GM21723 (cell line): ENCODE measurements around the gene CD96.
A peak's percentile ranks its signal among the peaks of the same experiment; 100 is the strongest.
"Not testable (repeated sequence)": the region's sequence is repeated elsewhere in the genome, so short reads cannot be mapped to it uniquely, and the experiment has no call there.

Experiments used
- ATAC-seq: cut with Tn5 transposase; IDR thresholded peaks from one replicate; pipeline ENCODE4 v1.9.1; 2021; ENCODE audit warnings: mild to moderate bottlenecking, moderate library complexity; ENCODE audit not compliant: unreplicated experiment

CD96 gene, protein sequence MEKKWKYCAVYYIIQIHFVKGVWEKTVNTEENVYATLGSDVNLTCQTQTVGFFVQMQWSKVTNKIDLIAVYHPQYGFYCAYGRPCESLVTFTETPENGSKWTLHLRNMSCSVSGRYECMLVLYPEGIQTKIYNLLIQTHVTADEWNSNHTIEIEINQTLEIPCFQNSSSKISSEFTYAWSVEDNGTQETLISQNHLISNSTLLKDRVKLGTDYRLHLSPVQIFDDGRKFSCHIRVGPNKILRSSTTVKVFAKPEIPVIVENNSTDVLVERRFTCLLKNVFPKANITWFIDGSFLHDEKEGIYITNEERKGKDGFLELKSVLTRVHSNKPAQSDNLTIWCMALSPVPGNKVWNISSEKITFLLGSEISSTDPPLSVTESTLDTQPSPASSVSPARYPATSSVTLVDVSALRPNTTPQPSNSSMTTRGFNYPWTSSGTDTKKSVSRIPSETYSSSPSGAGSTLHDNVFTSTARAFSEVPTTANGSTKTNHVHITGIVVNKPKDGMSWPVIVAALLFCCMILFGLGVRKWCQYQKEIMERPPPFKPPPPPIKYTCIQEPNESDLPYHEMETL

DNA sequence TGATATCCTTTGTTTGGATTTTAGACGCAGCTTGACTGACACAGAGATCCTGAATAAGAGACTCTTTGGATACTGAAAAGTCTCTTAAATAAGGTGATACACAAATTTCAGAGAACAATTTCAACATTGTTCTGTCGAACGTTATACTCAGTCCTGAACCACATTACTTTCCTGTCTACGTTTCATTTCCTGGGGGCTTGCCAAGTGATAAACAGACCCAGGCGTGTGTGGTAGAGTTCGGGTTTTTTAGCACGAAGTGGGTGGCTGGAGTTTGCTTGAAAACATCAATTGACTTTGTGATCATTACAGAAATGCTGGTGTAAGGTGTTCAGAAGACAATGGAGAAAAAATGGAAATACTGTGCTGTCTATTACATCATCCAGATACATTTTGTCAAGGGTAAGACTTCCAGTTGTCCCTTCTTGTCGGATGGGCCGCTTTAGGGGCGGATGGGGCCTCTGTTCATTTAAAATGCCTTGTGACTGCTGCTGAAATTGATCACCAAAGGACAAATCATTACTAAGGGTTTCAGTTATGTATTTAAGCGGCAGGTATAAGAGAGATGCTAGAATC is at the start of gene CD96:
CD96 (plus strand) TSS at position 287 of the 573 bp plus-strand sequence; CDS start at position 339, 52 bp downstream.
- peak; percentile 52 for ATAC-seq

DNA sequence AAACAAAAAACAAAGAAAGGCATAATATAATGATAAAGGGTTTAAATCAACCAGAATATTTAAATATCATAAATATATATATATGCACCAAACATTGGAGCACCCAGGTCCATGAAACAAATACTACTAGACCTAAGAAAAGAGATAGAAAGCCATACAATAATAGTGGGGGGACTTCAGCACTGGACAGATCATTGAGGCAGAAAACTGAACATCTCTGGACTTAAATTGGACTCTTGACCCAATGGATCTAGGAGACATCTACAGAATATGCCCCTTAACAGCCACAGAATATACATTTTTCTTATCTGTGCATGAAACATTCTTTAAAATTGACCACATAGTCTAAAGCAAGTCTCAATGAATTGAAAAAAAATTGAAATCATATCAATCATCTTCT is 48.7 kb upstream of the CD96 start:
- no peak for ATAC-seq

DNA sequence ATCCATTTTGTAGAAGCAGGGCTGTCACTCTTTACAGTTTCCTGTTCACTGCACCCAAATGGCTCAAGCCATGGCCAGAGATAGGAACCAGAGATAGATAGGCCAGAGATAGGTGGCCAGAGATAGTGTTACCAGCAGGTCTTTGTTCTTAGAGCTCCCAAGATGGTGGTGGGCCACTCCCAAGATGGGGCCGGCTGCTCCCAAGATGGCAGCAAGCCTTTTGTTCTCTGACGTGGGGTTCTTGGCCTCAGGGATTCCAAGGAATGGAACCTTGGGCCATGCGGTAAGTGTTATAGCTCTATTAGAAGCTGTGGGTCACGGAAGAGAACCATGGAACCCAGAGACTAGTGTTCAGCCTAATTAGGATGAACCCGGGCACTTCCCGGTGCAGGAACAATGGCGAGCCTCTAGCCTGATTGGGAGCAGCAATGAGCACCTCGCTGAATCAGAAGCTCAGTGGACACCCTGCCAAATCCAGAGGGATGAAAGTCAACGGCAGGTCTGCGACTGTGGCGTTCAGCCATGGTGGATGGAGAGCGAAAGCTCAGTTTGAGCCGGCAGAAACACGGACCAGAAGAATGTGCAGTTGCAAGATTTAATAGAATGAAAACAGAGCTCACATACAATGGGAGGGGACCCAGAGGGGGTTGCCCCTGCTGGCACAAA is 45.0 kb upstream of the CD96 start:
- ATAC-seq, result no peak

- ATAC-seq, result no peak
Observed at GRCh38 chr3:111498022-111498421, 44.0 kb upstream of the CD96 start.

GRCh38 chr3:111506435-111506834 is 35.6 kb upstream of the CD96 start:
- peak; percentile 71 for ATAC-seq

- no peak for ATAC-seq
Observed at GRCh38 chr3:111509308-111509707, 32.7 kb upstream of the CD96 start.

- ATAC-seq, result no peak
Observed at GRCh38 chr3:111517801-111518200, 24.2 kb upstream of the CD96 start.

DNA sequence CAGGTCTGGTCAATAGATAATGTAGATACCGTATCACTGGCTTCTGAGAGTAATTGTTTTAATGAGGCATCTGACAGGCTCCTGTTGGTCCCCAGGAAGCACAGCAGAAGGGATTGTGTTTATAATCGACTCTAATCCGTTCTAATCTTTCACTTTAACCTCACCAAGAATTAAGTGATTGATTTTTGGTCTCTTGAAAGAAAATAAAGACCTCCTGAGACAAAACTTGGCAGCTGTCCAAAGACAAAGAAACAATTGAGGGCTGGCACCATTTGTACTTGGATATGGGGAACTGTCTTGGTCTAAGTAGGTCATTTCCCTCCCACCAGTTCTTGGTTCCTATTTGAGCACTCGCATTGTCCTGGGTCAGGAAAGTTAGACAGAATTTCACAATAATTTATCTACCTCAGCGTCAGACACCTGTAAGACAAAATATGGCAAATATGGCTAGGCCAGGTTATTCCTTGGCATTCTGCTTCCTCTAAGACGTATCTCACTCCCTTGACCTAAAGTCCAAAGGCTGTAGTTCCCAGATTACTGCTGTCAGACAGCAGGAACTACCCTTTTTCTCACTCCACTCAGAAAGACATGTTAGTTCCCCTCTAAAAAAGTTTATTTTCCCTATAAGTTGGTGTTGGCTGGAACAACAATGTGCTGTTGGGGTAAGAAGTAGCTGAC is 22.7 kb upstream of the CD96 start:
- ATAC-seq, result no peak

DNA sequence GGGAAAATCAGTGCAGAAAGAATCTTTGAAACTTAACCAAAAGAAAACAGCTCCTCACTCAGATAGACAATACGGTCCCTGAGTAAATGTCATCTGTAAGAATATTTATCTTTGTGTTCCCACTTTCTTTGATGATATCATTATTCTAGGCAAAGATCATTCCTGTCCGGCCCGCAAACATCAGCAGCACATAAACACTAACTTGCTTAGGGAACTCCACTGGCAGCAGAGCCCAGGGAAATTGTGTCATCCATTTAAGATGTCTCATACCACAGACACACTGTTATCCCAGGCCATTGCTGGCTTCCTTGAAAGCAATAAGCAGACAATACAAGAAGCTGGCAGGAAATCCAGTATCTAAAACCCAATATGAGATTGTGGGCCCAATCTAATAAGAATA is 20.1 kb upstream of the CD96 start:
- ATAC-seq, result no peak

DNA sequence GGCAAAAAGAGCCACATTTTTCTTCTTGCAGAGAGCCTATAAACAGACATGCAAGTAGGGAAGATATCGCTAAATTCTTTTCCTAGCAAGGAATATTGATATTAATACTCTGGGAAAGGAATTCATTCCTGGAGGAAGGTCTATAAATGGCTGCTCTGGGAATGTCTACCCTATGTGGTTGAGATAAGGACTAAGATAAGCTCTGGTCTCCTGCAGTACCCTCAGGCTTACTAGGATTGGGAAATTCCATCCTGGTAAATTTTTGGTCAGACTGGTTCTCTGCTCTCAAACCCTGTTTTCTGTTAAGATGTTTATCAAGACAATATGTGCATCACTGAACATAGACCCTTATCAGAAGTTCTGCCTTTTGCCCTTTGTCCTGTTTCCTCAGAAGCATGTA is 17.5 kb upstream of the CD96 start:
- not testable (repeated sequence) for ATAC-seq

GRCh38 chr3:111531446-111531845 is 10.6 kb upstream of the CD96 start:
- ATAC-seq, result no peak

DNA sequence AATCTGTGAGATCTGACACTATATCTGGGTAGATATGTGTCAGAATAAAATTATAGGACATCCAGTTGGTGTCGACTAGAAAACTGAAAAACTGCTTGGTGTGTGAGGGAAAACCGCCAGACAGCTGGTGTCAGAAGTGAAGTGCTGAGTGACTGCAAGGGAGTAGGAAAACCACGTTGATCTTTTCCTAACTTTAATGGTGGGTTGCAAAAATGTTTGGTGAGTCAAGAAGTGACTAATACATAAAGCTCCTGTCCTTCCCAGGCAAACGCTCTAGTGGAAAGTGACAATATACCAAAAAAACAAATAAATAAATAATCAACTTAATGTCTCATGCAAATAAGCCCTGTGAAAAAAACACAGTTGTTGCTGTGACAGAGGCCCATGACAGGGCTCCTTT is 7.3 kb upstream of the CD96 start:
- ATAC-seq, result no peak

- ATAC-seq, result no peak
Observed at GRCh38 chr3:111538111-111538510, 3.9 kb upstream of the CD96 start.

GRCh38 chr3:111538681-111539083 is 3.3 kb upstream of the CD96 start:
- ATAC-seq, result peak; percentile 37

DNA sequence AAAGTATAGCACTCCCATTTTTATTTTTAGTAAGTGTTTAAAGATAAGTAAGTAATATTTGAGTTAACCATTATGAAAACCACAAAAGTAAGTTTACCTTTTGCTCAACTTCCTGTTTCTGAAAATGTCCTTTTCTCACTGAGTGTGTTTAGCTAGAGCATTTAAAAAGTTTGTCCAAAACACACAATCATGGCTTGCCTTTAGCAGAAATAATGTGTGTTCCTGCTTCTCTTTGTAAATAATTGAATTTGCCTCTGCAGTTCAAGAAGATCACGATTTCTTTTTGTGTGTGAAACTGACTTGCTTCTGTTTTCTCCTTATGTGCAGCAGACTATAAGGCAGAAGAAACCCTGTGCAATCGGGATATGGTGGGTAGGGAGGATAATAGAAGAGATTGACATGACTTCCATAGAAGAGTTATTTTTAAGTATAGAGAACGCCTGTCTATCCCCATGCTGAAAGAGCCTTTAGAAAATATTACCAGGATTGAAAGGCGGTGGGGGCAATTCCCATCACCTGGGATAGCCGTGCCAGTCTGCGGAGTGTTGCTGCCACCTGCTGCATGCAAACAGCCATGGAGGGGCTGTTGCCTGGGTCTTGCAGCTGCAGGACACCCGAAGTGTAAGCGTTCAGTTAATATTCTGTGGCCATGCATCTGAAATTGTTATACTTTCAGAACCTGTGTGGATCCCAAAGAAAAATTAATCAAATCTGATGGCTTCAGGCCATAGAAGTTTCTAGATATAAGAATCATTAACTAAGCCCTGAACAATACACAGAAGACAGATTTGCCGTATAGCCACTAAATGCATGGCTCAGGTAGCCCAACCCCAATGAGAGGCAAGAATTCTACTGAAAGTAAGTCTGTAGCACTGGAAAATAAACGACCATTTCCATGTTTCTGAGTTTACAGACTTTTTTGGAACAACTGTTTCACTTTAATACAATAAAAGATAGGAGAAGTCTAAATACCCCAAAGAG is 2.4 kb upstream of the CD96 start:
- ATAC-seq, result peak; percentile 80

DNA sequence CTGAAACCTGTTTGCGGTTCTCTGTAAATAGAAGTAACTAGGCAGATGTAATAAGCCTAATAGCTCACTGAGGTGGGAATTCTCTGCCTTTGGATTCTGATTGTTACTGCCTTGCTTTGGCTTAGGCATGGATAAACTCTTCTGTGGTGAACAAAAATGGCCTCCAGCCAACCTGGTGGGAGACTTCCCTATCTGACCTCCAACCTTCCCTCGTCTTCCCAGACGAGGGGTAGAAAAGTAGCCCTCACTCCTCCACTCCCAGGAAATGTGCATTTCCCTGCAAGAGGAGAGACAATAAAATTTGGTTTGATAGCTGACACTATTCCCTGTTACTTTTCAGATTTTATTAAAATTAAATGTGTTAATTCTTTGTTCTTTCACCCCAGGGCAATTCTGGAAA is 606 bp upstream of the CD96 start:
- no peak for ATAC-seq

GRCh38 chr3:111542611-111543300 is 759 bp downstream of the CD96 start:
- no peak for ATAC-seq

- no peak for ATAC-seq
Observed at GRCh38 chr3:111545349-111545748, 3.4 kb downstream of the CD96 start.

DNA sequence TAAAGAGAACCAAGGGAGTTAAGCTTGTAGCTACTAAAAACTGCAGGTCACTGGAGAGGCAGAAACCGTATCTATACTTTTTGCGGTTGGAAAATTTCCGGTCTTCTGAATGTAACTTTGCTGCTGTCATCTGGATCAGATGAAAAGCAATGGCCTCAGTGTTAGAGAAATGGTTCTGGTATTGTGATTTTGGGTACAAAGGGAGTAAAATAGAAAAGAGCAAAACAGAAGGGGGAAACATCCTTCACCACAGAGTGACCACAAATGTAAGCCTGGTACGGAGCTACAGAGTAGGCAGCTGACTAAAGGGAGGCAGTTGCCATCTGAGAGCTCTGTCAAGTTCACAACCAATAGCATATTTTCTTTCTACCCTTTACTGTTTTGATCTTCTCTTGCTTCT is 5.6 kb downstream of the CD96 start:
- ATAC-seq, result peak; percentile 86
